HFF-Myc (cell line): ENCODE data around the gene RASL10B.

Experiments
- DNase-seq: peaks from one replicate; pipeline ENCODE4 v3.0.0-alpha.2; 2011; ENCODE audit warnings: low read depth; ENCODE audit errors: extremely low read depth
- H3K4me3 ChIP-seq: replicated peaks from 2 replicates; pipeline ENCODE4 v1.5.1; 2011; ENCODE audit warnings: low read depth, mild to moderate bottlenecking, control low read depth, low read length
- TF ChIP-seq, protein P1 (sequence below): IDR thresholded peaks from 2 replicates; pipeline ENCODE4 v1.5.1; 2012; ENCODE audit warnings: mild to moderate bottlenecking, low read depth, low read length, control low read depth; ENCODE audit errors: missing control alignments

RASL10B gene

DNA sequence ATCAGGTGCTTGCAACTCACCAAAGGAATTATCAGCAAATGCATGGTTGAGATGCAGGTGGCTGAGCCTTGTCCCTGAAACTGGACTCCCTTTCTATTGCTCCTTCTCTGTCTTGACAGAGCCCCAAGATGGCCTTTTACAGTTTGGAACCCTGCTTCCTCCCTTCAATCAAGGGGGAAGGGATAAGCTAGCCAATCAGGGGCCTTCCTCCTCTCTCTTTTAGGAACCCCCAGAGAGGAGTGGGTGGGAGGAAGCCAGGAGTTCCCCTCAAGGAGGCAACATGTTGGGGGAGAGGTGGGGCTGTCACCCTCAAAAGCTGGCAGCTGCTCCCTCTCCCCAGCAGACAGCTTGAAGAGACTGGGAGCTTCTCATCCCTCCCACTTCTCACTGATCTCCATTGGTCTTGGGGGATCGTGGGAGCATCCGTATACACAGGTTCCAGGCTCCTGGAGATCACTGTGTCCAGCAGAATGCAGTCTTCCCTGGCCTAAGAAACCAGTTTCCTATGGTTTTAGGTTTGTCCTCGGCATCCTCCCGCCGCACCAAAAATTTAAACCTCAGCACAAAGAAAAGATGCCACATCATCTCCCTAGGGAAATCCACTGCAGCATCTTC is 7.2 kb downstream of the RASL10B start:
- no peak overlapping the region for H3K4me3 ChIP-seq
- TF ChIP-seq, protein P1, sequence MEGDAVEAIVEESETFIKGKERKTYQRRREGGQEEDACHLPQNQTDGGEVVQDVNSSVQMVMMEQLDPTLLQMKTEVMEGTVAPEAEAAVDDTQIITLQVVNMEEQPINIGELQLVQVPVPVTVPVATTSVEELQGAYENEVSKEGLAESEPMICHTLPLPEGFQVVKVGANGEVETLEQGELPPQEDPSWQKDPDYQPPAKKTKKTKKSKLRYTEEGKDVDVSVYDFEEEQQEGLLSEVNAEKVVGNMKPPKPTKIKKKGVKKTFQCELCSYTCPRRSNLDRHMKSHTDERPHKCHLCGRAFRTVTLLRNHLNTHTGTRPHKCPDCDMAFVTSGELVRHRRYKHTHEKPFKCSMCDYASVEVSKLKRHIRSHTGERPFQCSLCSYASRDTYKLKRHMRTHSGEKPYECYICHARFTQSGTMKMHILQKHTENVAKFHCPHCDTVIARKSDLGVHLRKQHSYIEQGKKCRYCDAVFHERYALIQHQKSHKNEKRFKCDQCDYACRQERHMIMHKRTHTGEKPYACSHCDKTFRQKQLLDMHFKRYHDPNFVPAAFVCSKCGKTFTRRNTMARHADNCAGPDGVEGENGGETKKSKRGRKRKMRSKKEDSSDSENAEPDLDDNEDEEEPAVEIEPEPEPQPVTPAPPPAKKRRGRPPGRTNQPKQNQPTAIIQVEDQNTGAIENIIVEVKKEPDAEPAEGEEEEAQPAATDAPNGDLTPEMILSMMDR = no peak
- no peak for DNase-seq

DNA sequence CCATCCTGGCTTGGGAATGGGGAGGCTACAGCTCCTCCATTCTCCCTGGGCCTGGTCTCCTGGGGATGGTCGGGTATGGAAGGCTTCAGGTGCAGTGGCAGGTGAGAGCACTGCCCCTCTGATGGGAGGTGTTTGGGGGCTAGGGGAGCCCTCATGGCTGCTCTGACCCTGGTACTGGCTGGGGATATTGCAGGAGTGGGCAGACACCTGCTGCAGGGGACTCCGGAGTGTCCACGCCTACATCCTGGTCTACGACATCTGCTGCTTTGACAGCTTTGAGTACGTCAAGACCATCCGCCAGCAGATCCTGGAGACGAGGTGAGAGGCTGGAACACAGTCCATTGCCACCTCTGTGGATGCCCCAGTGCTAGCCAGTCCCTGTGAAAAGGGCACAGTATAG is 8.8 kb downstream of the RASL10B start:
- no peak for DNase-seq
- TF ChIP-seq, protein P1 = no peak
- no peak overlapping the region for H3K4me3 ChIP-seq

DNA sequence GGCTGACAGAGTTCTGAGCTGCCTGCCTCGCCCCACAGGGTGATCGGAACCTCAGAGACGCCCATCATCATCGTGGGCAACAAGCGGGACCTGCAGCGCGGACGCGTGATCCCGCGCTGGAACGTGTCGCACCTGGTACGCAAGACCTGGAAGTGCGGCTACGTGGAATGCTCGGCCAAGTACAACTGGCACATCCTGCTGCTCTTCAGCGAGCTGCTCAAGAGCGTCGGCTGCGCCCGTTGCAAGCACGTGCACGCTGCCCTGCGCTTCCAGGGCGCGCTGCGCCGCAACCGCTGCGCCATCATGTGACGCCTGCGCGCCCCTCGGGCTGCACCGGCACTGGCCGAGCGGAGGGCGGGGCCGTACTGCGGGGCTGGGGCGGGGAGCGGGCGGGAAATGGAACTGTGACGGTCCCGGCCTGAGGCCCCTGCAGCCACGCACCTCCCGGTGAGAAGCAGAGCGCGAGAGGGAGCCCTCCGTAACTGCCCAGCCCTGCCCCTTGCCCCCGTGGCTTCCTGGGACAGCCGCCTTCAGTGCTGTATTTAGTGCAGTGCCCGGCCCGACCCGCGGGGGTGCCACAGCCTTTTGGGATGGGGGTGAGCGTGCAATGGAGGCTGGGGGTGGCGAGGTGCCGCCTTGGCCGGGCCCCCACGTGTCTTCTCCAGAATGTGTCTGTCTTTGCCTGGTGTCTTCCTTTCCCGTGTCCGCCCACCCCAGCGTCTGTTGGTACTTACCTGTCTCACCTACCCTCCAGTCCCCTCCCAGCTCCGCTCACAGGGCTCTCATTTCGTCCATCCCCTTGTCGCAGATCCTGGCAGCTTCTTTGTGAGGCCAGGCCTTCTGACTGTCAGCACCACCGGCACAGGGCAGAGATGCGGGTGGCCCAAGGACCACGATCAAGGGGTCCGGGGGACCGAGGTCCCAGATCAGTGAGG is 9.8 kb downstream of the RASL10B start:
- TF ChIP-seq, protein P1 = no peak
- H3K4me3 ChIP-seq = no peak overlapping the region
- no peak for DNase-seq

DNA sequence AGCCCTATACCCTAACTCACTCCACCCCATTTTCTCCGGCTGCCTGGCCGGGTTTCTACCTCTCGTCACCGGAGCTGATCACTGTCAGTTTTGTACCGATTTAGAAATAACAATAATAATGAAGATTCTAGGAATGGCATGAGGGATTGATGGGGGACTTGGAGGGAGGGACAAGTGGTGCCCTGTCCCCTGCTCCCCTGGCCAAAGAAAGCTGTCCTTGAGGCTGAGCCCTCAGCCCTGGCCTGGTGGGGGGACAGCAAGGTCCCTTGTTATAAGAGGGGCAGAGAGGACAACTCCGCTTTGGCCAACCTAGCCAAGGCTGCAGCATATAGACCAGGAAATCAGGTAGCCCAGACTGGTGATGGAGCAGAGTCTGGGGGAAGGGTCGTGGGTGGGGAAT is 11.1 kb downstream of the RASL10B start:
- no peak overlapping the region for H3K4me3 ChIP-seq
- TF ChIP-seq, protein P1 = no peak
- DNase-seq = no peak

DNA sequence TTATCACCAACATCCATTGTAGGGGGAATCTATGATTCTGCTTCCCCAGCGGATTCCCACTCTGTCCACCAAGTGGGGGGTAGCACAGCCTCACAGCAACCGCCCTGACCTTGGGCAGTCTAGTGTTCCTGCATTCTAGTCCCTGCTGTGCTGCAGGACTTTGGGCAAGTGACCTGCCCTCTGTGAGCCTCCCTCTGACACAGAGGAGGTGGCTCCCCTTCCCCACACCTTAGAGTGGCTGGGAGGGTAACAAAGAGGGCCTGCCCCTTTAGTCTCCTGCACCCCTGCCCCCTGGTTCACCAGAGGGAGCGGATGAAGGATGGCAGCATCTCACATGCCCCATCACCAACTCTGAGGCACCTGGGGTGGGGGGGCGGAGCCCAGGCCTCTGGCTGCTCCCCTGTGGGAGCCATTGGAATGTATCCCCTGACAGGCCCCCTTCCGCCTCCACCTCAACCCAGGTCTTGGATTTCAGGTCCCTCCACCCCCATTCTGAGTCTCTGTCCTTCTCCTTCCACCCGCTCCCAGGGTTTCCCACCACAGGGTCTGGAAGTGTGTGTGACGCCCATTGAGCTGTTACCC is 11.5 kb downstream of the RASL10B start:
- no peak for DNase-seq
- no peak overlapping the region for H3K4me3 ChIP-seq
- TF ChIP-seq, protein P1 = no peak

DNA sequence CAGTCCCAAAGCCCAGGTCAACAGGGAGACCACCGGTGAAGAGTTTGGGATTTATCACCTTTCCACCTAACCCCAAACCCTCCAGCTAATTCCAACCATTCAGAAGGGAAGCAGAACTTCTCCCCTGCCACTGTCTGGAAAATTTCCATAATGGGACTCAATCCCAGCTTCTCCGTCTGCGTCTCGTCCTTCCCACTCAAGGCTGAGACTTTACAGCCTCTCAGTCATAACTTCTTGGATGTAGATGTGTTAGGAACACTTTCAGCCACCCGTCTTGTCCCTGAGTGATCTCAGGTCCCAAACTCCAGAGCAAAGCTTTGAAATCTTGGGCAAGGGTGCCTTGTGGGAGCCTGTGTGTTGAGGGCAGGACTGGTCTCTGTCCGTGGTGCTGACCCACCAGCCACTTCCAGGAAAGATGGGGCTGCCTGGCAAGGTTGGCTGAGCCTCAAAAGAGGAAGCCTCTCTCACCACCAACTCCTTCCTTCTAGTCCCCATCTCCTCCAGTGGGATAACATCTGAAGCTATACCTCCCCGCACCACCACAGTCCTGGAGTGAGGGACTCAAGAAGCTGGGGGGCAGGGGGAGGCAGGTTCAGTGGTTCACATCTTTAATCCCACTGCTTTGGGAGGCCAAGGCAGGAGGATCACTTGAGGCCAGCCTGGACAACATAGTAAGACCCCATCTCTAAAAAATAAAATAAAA is 12.3 kb downstream of the RASL10B start:
- no peak overlapping the region for H3K4me3 ChIP-seq
- TF ChIP-seq, protein P1 = no peak
- no peak for DNase-seq
